SK-N-SH (cell line): ENCODE results near the gene SUMF1.

Source experiments
- EP300 ChIP-seq, 2 experiments: IDR thresholded peaks; 2 replicates each; pipeline versions ENCODE4 v1.4.0 to v1.6.1; 2012; ENCODE audit warnings: borderline replicate concordance in 1 of 2, low read depth in 1 of 2, low read length in 1 of 2
- GABPA ChIP-seq: IDR thresholded peaks from 2 replicates; pipeline ENCODE4 v1.4.0; 2012; ENCODE audit warnings: low read depth, mild to moderate bottlenecking
- POLR2AphosphoS5 ChIP-seq: IDR thresholded peaks from 2 replicates; pipeline ENCODE4 v1.6.1; 2012; ENCODE audit warnings: low read depth, low read length
- TF ChIP-seq, protein P1 (sequence below): fragments of 200-600 bp; sonication (generic); IDR thresholded peaks from 2 replicates; pipeline ENCODE4 v1.6.1; 2017; ENCODE audit warnings: antibody characterized with exemption, mild to moderate bottlenecking, moderate library complexity

DNA sequence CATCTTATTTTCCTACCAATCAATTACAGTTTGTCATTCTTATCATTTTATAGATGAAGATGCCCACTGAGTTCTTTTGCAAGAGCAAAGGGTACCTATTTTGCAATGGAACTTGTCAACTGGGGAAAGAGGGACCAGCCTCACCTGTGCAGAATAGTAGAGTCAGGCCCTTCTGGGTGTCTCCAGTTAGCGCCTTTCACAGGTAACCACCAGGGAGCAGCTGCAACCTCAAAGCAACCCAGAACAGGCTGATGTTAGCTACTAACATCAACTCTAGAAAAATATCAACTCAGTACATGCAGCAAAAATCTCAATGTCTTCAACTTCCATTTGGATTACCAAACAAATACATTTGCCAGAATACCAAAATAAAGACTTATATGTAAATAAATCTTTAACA is 47.1 kb downstream of the SUMF1 start:
- TF ChIP-seq EP300 (IDR thresholded peaks at IDR 0.05; ENCODE audit: borderline replicate concordance in 1 of 2, low read depth in 1 of 2, low read length in 1 of 2) (no peak), POLR2AphosphoS5 (no peak), GABPA (no peak)
- TF ChIP-seq, protein P1, sequence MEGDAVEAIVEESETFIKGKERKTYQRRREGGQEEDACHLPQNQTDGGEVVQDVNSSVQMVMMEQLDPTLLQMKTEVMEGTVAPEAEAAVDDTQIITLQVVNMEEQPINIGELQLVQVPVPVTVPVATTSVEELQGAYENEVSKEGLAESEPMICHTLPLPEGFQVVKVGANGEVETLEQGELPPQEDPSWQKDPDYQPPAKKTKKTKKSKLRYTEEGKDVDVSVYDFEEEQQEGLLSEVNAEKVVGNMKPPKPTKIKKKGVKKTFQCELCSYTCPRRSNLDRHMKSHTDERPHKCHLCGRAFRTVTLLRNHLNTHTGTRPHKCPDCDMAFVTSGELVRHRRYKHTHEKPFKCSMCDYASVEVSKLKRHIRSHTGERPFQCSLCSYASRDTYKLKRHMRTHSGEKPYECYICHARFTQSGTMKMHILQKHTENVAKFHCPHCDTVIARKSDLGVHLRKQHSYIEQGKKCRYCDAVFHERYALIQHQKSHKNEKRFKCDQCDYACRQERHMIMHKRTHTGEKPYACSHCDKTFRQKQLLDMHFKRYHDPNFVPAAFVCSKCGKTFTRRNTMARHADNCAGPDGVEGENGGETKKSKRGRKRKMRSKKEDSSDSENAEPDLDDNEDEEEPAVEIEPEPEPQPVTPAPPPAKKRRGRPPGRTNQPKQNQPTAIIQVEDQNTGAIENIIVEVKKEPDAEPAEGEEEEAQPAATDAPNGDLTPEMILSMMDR = no peak
